Measurements from ENCODE around the gene HS2ST1. TPM values are rescaled to one million over a fixed set of nuclear protein-coding genes. Genes with fewer than 3 reads are reported as not detected.

Gene HS2ST1
- total RNA-seq, 2 donors from 2014 or later = 21.3 to 23.5 TPM

DNA sequence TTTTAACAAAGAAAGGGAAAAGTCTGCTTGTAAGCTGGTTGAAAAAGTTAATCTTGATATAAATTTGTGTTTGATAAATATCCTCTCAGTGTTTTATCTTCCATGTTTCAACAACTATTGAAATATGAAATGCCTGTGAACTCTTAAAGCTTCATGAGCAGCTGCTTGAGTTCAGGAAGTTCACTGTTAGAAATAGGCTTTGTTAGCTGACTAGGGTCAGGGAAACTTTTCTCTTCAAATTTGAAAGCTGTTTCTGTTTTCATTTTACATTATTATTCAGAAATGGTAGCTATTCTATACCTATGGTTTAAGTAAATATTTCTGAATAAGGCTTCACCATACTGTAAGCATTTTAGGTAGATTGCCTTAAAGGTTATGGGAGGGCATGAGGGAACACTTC, 191.7 kb downstream of the HS2ST1 start:
- TF ChIP-seq CTCF (IDR thresholded peaks at IDR 0.05) = no peak
- Histone ChIP-seq H3K4me1 (no peaks in the 10 kb centered on the region), H3K36me3 (no peaks in the 10 kb centered on the region), H3K4me3 (no peak overlapping the region), H3K9ac (ENCODE audit: low read depth in 2 of 2, low read length in 2 of 2) (no peak overlapping the region), H3K27me3 (no peaks in the 10 kb centered on the region), H3K27ac (no peak overlapping the region), H3K9me3 (no peaks in the 10 kb centered on the region)
- intact Hi-C loops (cut with DNase I) = no loop called here
- DNase-seq = no peak

GRCh38 chr1:87106867-87107266, 192.4 kb downstream of the HS2ST1 start:
- no peak overlapping the region for H3K27ac ChIP-seq
- TF ChIP-seq CTCF (IDR thresholded peaks at IDR 0.05) = no peak
- H3K36me3 ChIP-seq = no peaks in the 10 kb centered on the region
- H3K4me3 ChIP-seq = no peak overlapping the region
- H3K27me3 ChIP-seq = no peaks in the 10 kb centered on the region
- no peak for DNase-seq
- intact Hi-C loops (cut with DNase I) = no loop called here
- H3K4me1 ChIP-seq = no peaks in the 10 kb centered on the region
- no peak overlapping the region for H3K9ac ChIP-seq (ENCODE audit: low read depth in 2 of 2, low read length in 2 of 2)
- H3K9me3 ChIP-seq = no peaks in the 10 kb centered on the region

- no peak for TF ChIP-seq CTCF (IDR thresholded peaks at IDR 0.05)
- Histone ChIP-seq H3K4me3 (no peak overlapping the region), H3K4me1 (no peaks in the 10 kb centered on the region), H3K36me3 (no peaks in the 10 kb centered on the region), H3K27me3 (no peaks in the 10 kb centered on the region), H3K9ac (ENCODE audit: low read depth in 2 of 2, low read length in 2 of 2) (no peak overlapping the region), H3K27ac (no peak overlapping the region), H3K9me3 (no peaks in the 10 kb centered on the region)
- no peak for DNase-seq
- intact Hi-C loops (cut with DNase I) = no loop called here
Observed at GRCh38 chr1:87108228-87108627, 193.8 kb downstream of the HS2ST1 start.

DNA sequence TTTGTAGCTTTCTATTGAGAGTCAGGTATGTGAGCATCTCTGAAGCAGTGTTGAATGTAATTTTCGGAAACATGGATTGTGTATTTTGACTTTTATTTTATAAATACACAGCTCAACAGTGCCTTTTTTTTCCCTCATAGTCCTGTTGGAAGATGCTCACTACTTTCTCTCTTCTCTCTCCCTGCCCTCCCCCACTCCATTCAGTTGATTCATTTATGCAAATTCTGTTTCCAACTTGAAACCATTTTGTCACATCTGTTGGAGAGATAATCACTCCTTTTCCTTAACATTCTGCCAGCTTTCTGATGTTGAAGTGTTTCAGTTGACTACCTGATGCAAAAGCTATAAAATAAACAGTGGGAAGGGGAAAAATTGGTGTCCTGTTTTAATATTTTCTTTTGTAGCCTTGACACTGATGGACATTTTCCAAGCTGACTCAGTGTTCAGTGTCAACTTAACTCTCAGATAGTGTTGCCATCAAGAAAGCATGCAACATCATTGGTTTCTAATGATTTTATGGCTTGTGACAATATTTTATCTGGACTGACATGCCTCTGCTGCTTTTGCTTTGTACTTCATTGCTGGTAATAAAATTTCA, 194.5 kb downstream of the HS2ST1 start:
- H3K36me3 ChIP-seq = no peaks in the 10 kb centered on the region
- H3K27me3 ChIP-seq = no peaks in the 10 kb centered on the region
- DNase-seq = no peak
- intact Hi-C loops (cut with DNase I) = no loop called here
- H3K9me3 ChIP-seq = no peaks in the 10 kb centered on the region
- no peak for TF ChIP-seq CTCF (IDR thresholded peaks at IDR 0.05)
- H3K9ac ChIP-seq (ENCODE audit: low read depth in 2 of 2, low read length in 2 of 2) = no peak overlapping the region
- H3K27ac ChIP-seq = no peak overlapping the region
- no peak overlapping the region for H3K4me3 ChIP-seq
- H3K4me1 ChIP-seq = no peaks in the 10 kb centered on the region

GRCh38 chr1:87111659-87112371, 197.4 kb downstream of the HS2ST1 start:
- H3K9ac ChIP-seq (ENCODE audit: low read depth in 2 of 2, low read length in 2 of 2) = no peak overlapping the region
- no peak overlapping the region for H3K4me3 ChIP-seq
- no peaks in the 10 kb centered on the region for H3K36me3 ChIP-seq
- no peak for TF ChIP-seq CTCF (IDR thresholded peaks at IDR 0.05)
- no peak overlapping the region for H3K27ac ChIP-seq
- H3K27me3 ChIP-seq = no peaks in the 10 kb centered on the region
- DNase-seq = no peak
- no peaks in the 10 kb centered on the region for H3K4me1 ChIP-seq
- no peaks in the 10 kb centered on the region for H3K9me3 ChIP-seq
- intact Hi-C loops (cut with DNase I) = no loop called here
